ENCODE results near the gene SH3TC1. TPM values are rescaled to one million over a fixed set of nuclear protein-coding genes. Genes with fewer than 3 reads are reported as not detected.
A peak's percentile ranks its signal among the peaks of the same experiment; 100 is the strongest.

SH3TC1 gene
- total and polyA plus RNA-seq, 2 of the 8 experiments (the other 6 are each of a cell fraction or from before 2014, with no cell fraction given), result 0.15 TPM; not detected in 1

DNA sequence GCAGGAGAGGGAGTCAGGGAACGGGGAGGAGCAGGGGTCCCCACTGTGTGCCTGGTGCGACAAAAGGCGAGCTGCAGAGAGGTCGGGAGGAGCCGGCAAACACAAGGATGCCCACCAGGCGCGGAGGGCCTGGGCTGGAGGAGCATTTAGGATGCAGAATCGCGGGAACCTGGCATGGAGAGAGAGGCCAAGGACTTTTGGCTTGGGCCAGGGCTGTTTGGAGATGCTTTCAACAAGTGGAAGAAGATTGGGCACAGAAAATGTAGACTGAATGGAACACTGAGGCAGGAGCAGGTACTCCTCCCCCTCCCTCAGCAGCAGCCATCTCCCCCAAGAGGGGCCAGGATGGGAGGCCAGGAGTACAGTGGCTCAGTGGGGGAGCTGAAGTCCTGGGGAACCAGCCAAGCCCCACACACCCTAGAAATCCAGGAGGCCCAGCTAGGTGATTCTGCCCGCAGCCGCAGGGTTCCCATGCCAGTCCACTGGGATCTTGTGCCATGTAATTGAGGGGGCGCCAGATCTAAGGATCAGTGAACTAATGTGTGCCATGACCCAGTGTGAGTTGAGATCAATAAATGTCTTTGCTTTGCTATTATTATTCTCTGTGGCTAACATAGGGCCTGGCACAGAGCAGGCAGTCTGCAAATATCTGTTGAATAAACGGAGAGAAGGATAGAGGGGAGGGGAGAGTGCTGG, 39.4 kb upstream of the SH3TC1 start:
- FAIRE-seq, result no peak
- H3K14ac ChIP-seq (ENCODE audit: insufficient read length), result no peak overlapping the region
- peak overlapping the region; percentile 90 to 97 for H3K4me2 ChIP-seq (ENCODE audit: insufficient read depth in 1 of 2, low read depth in 2 of 2, low read length in 2 of 2)
- no peak overlapping the region for H4K91ac ChIP-seq (replicated peaks; ENCODE audit: insufficient read length, low read length)
- 33% methylated on average over 13 of the region's 13 CpGs; no CpG with 5 or more reads in 1 of the 2 experiments for WGBS, 2 experiments (ENCODE audit: extremely low coverage in 1 of 2, insufficient coverage in 1 of 2, insufficient read length in 1 of 2, insufficient replicate concordance in 2 of 2, low coverage in 1 of 2, low lambda C conversion rate in 2 of 2, missing lambda C conversion rate in 1 of 2)
- peaks cover 3 to 7% of the 10 kb centered on the region in 2 experiments for H4K20me1 ChIP-seq (replicated peaks in 1 of 2; ENCODE audit: control insufficient read depth in 1 of 2, insufficient read depth in 2 of 2, low read length in 2 of 2)
- H3K4me3 ChIP-seq (ENCODE audit: extremely low read depth in 1 of 4, insufficient read depth in 2 of 4, low read depth in 3 of 4, low read length in 4 of 4), result peak overlapping the region; percentile 63 to 75 (median 72)
- no peak overlapping the region for H3K4ac ChIP-seq (replicated peaks; ENCODE audit: insufficient read length, low read depth, low read length)
- no peak overlapping the region for H3K18ac ChIP-seq (ENCODE audit: extremely low read depth, low read length)
- H3K79me2 ChIP-seq (ENCODE audit: control insufficient read depth in 1 of 2, insufficient read depth in 2 of 2, low read length in 2 of 2), result no peaks in the 10 kb centered on the region
- no peak for DNase-seq (ENCODE audit: low read depth in 1 of 2, low spot score in 2 of 2)
- H3K56ac ChIP-seq (replicated peaks; ENCODE audit: insufficient read length, low read depth, low read length), result no peak overlapping the region
- H3K79me1 ChIP-seq (ENCODE audit: low read depth, low read length), result no peaks in the 10 kb centered on the region
- peaks cover 0 to 5% (median 2%) of the 10 kb centered on the region in 4 experiments; a peak in 4 of 7 replicates for H3K4me1 ChIP-seq (replicated peaks in 1 of 4; ENCODE audit: control insufficient read depth in 3 of 4, insufficient read depth in 4 of 4, low read length in 3 of 4)
- H4K8ac ChIP-seq (ENCODE audit: extremely low read depth, insufficient read depth, low read length), result peak overlapping the region; percentile 82
- no peaks in the 10 kb centered on the region for H3K9me3 ChIP-seq (ENCODE audit: insufficient read depth in 2 of 2, low read depth in 1 of 2, low read length in 1 of 2)
- H2BK5ac ChIP-seq (ENCODE audit: low read depth, low read length), result no peak overlapping the region
- H2BK15ac ChIP-seq (ENCODE audit: low read length), result no peak overlapping the region
- H3K27ac ChIP-seq (ENCODE audit: low read depth, low read length), result no peak overlapping the region
- TF ChIP-seq GABPA (IDR thresholded peaks at IDR 0.05; ENCODE audit: borderline replicate concordance, insufficient read depth, low read length) (no peak), EZH2 (IDR thresholded peaks at IDR 0.05; ENCODE audit: low read depth, low read length, severe bottlenecking) (peak; percentile 46)
- peaks cover 14% of the 10 kb centered on the region; the same call in 1 of the 2 replicates for H3K23me2 ChIP-seq (ENCODE audit: low read depth, low read length)
- H3K23ac ChIP-seq (ENCODE audit: insufficient read length), result no peak overlapping the region
- no peaks in the 10 kb centered on the region for H3K36me3 ChIP-seq (ENCODE audit: control insufficient read depth in 2 of 4, insufficient read depth in 4 of 4, low read length in 3 of 4)
- H2AK5ac ChIP-seq (ENCODE audit: low read depth, low read length), result no peak overlapping the region
- H3K27me3 ChIP-seq (replicated peaks in 1 of 4; ENCODE audit: control insufficient read depth in 3 of 4, extremely low read depth in 1 of 4, insufficient read depth in 3 of 4, low read length in 3 of 4), result peaks cover 6 to 43% (median 30%) of the 10 kb centered on the region in 4 experiments
- no peak overlapping the region for H4K5ac ChIP-seq (ENCODE audit: insufficient read length, low read depth, low read length)
- POLR2A ChIA-PET (ENCODE audit: partially characterized antibody), result no interaction called here
- no peak overlapping the region for H2BK12ac ChIP-seq (ENCODE audit: low read depth, low read length)
- H2AFZ ChIP-seq (ENCODE audit: low read length), result no peak overlapping the region
- H2BK20ac ChIP-seq (ENCODE audit: low read length), result no peak overlapping the region
- H3K9ac ChIP-seq (replicated peaks in 1 of 4; ENCODE audit: extremely low read depth in 1 of 4, low read depth in 3 of 4, low read length in 3 of 4), result no peak overlapping the region; a peak in 1 of 7 replicates
- no peak overlapping the region for H2BK120ac ChIP-seq (replicated peaks; ENCODE audit: low read depth, low read length)
- CTCF ChIA-PET (ENCODE audit: partially characterized antibody), result interaction anchor here (0.9 to 1.9 kb wide), 5 partner anchors 10 to 22 kb away, joined by 3 to 14 read pairs (median 5); no protein-coding TSS in a partner anchor
